Rectal smooth muscle tissue (tissue), 1 donor: Measurements from ENCODE around the gene NLRC3.
"Not testable (repeated sequence)": the region's sequence is repeated elsewhere in the genome, so short reads cannot be mapped to it uniquely, and the experiment has no call there.

Experiments used
- H3K27ac ChIP-seq: one replicate; pipeline ENCODE4 v1.7.0; 2013; ENCODE audit warnings: low read depth, low read length, inconsistent platforms
- H3K27me3 ChIP-seq: one replicate; pipeline ENCODE4 v1.7.0; 2013; ENCODE audit warnings: low read length; ENCODE audit not compliant: control insufficient read depth, insufficient read depth
- H3K36me3 ChIP-seq: one replicate; pipeline ENCODE4 v1.7.0; 2013; ENCODE audit warnings: low read length; ENCODE audit not compliant: control insufficient read depth, insufficient read depth
- H3K4me1 ChIP-seq: one replicate; pipeline ENCODE4 v1.7.0; 2013; ENCODE audit warnings: low read length; ENCODE audit not compliant: control insufficient read depth, insufficient read depth
- H3K4me3 ChIP-seq: one replicate; pipeline ENCODE4 v1.7.0; 2013; ENCODE audit warnings: low read length
- H3K9ac ChIP-seq: one replicate; pipeline ENCODE4 v1.7.0; 2013; ENCODE audit warnings: low read length

The NLRC3 gene, protein sequence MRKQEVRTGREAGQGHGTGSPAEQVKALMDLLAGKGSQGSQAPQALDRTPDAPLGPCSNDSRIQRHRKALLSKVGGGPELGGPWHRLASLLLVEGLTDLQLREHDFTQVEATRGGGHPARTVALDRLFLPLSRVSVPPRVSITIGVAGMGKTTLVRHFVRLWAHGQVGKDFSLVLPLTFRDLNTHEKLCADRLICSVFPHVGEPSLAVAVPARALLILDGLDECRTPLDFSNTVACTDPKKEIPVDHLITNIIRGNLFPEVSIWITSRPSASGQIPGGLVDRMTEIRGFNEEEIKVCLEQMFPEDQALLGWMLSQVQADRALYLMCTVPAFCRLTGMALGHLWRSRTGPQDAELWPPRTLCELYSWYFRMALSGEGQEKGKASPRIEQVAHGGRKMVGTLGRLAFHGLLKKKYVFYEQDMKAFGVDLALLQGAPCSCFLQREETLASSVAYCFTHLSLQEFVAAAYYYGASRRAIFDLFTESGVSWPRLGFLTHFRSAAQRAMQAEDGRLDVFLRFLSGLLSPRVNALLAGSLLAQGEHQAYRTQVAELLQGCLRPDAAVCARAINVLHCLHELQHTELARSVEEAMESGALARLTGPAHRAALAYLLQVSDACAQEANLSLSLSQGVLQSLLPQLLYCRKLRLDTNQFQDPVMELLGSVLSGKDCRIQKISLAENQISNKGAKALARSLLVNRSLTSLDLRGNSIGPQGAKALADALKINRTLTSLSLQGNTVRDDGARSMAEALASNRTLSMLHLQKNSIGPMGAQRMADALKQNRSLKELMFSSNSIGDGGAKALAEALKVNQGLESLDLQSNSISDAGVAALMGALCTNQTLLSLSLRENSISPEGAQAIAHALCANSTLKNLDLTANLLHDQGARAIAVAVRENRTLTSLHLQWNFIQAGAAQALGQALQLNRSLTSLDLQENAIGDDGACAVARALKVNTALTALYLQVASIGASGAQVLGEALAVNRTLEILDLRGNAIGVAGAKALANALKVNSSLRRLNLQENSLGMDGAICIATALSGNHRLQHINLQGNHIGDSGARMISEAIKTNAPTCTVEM

DNA sequence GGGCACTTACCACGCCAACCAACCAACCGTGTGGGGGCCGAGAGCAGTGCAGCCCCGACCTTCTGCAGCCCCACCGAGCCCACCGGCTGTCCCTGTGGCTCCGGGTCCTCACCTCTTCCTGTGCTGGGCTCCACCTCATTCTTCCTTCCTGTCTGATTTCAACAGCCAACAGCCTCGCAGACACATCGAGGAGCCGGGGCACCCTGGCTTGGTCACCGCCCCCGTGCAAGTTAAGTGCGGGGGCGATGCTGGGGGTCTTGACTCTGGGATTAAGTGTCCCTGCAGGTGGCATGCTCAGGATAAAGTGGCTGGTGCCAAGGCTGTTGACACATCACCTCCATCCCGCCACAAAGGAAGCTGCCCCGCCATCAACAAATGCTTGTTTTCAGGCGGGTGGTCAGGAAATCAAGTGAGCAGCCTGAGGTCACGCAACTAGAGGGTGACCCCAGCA is at the start of gene NLRC3:
NLRC3 (minus strand) TSS at position 102 of the 451 bp plus-strand sequence. CDS start 12,367 bp downstream, outside the sequence.
- Histone ChIP-seq H3K36me3 (no peaks in the 10 kb centered on the region), H3K27me3 (peaks cover 12% of the 10 kb centered on the region), H3K4me1 (no peaks in the 10 kb centered on the region), H3K27ac (no peak within 1 kb of the TSS), H3K4me3 (peak within 1 kb of the TSS; percentile 27), H3K9ac (peak within 1 kb of the TSS; percentile 40)

DNA sequence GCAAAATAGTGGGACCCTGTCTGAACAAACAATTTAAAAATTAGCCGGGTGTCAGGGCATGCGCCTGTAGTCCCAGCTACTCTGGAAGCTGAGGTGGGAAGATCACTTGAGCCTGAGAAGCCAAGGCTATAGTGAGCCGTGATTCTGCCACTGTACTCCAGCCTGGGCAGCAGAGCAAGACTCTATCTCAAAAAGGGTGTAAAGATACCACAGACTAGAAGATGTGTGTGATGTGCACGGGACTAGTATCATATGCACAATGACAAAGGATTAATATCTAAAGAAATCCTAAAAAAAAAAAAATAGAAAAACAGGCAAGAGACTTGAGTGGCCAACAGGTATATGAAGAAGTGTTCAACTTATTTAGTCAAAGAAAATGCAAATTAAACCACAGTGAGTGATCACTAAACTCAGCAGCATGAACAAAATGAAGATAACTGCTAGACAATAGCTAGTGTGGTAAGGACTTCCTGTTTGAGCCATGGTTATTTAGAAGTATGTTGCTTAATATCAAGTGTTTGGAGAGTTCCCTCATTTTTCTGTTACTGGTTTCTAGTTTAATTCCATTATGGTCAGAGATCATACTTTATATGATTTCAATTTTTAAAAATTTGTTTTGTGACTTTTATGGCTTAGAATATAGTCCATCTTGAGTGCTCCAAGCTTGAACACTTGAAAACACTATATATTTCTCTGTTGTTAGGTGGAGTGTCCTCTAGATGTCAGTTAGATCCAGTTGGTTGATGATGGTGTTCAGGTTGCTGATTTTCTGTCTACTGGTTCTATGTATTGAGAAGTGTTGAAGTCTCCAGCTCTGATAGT is 48.9 kb upstream of the NLRC3 start:
- Histone ChIP-seq H3K4me1 (no peaks in the 10 kb centered on the region), H3K9ac (no peak overlapping the region), H3K4me3 (no peak overlapping the region), H3K36me3 (no peaks in the 10 kb centered on the region), H3K27me3 (no peaks in the 10 kb centered on the region), H3K27ac (no peak overlapping the region)

DNA sequence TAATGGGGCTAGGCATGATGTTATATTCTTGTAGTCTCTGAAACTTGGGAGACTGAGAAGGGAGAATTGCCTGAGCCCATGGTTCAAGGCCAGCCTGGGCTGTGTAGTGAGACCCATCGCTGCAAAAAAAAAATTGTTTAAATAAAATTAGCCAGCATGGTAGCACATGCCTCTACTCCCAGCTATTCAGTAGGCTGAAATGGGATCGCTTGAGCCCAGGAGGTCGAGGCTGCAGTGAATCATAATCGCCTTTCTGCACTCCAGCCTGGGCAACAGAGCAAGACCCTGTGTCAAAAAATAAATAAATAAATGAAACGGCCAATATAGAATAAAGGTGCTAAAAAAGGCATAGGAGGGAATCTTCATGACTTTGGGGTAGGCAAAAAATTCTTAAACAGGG is 48.1 kb upstream of the NLRC3 start:
- no peak overlapping the region for H3K9ac ChIP-seq
- H3K4me1 ChIP-seq, result no peaks in the 10 kb centered on the region
- no peaks in the 10 kb centered on the region for H3K27me3 ChIP-seq
- H3K36me3 ChIP-seq, result no peaks in the 10 kb centered on the region
- no peak overlapping the region for H3K4me3 ChIP-seq
- H3K27ac ChIP-seq, result no peak overlapping the region

DNA sequence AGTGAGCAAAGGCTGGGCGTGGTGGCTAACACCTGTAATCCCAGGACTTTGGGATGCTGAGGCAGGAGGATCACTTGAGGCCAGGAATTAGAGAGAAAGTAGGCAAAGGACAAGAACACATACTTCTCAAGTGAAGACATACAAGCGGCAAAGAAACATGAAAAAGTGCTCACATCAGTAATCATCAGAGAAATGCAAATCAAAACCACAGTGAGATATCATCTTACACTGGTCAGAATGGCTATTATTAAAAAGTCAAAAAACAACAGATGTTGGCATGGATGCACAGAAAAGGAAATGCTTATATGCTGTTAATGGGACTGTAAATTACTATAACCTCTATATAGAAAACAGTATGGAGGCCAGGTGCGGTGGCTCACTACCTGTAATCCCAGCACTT is 46.4 kb upstream of the NLRC3 start:
- no peaks in the 10 kb centered on the region for H3K36me3 ChIP-seq
- H3K27me3 ChIP-seq, result no peaks in the 10 kb centered on the region
- H3K4me1 ChIP-seq, result no peaks in the 10 kb centered on the region

DNA sequence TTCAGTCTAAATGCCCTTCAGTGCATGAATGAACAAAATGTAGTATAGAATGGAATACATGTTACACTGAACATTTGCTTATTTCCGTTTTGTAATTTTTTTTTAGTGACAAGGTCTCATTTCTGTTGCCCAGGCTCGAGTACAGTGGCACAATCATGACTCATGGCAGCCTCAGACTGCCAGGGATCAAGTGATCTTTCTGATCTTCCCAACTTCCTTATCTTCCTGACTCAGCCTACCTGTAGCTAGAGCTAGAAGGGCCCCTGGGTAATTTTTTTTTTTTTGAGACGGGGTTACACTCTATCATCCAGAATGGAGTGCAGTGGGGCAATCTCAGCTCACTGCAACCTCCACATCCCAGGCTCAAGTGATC is 41.6 kb upstream of the NLRC3 start:
- Histone ChIP-seq H3K27me3 (no peaks in the 10 kb centered on the region), H3K36me3 (no peaks in the 10 kb centered on the region), H3K4me3 (no peak overlapping the region), H3K4me1 (no peaks in the 10 kb centered on the region), H3K27ac (no peak overlapping the region), H3K9ac (no peak overlapping the region)

More for the DNA sequence above, 46.4 kb upstream of the NLRC3 start:
- H3K4me3 ChIP-seq, result no peak overlapping the region
- H3K9ac ChIP-seq, result no peak overlapping the region
- no peak overlapping the region for H3K27ac ChIP-seq

DNA sequence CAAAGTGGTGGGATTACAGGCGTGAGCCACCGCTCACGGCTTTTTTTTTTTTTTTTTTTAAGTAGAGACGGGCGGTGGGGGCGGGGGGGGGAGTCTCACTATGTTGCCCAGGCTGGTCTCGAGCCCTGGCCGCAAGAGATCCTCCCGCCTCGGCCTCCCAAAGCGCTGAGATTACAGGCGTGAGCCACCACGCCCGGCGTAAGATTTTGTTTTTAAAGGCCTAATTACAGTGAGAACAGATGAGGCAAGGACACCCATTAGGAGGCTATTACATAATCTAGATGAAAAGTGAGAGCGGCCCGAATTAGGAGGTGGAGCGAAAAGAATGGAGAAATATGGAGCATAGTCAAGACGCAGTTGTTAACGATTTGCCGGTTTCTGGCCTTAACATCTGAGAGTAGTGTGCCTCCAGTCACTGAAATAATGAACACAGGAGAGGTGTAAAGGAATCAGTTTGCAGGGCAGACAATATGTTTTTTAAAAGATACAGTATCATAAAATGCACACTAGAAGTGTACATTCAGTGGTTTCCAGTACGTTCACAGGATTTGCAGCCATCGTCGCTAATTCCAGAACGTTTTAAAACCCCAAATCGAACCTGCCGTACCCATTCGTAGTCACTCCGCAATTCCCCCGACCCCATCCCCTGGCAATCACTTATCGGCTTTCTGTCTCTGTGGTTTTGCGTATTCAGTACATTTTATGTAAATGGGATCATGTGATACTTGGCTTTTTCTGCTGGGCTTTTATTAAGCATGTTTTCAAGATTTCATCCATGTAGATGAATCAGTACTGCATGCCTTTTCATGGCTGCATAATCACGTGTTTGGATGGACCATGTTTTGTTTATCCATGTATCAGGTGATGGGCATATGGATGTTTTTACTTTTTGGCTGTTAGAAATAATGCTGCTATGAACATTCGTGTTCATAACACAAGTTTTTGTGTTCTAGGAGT is 35.6 kb upstream of the NLRC3 start:
- Histone ChIP-seq H3K27ac (no peak overlapping the region), H3K4me1 (no peaks in the 10 kb centered on the region), H3K36me3 (no peaks in the 10 kb centered on the region), H3K9ac (no peak overlapping the region), H3K27me3 (no peaks in the 10 kb centered on the region), H3K4me3 (peak overlapping the region; percentile 99)

DNA sequence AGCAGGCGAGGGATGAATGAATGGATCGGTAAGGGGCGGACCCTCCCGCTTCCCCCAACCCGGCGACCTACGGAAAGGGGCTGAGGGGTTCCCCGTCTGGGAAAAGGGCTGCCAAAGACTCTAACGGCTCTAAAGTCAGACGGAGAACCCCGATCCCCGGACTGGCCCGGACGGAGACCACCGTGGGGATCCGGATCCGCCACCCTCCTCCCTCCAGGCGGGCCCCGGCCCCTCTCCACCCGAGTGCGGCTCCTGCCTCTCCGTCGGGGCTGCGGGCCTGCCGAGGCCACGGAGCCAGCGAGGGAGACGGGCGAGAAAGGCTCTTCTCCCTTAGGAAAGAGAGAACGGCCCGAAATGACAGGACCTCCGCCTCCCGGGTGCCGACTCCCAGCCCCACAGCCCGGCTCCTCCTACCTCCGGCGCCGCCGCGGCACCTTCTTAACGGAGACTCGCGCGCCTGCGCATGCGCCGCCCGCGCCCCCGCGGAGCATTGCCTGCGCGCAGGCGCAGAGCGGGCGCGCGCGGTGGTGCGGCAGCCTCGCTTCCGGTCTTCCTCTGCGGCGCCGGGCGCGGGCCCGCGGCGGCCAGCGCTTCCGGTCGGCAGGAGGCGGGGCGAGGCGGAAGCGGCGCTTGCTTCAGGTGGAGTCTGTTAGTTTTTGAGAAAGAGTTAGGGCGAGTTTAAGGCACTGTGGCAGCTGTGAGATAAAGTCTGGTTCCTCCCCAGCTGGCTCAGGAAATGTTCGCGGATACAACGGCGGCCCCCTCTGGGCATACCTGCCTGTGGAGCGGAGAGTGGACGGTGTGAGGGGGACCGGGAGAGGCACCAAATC is 34.2 kb upstream of the NLRC3 start, which contains the start of gene SLX4:
SLX4 (minus strand) TSS at position 461 of the 830 bp plus-strand sequence. CDS start 2,642 bp downstream, outside the sequence.
- Histone ChIP-seq H3K36me3 (no peaks in the 10 kb centered on the region), H3K9ac (peak within 1 kb of the TSS; percentile 95), H3K4me3 (peak within 1 kb of the TSS; percentile 99), H3K27me3 (no peaks in the 10 kb centered on the region), H3K27ac (peak within 1 kb of the TSS; percentile 72), H3K4me1 (no peaks in the 10 kb centered on the region)

DNA sequence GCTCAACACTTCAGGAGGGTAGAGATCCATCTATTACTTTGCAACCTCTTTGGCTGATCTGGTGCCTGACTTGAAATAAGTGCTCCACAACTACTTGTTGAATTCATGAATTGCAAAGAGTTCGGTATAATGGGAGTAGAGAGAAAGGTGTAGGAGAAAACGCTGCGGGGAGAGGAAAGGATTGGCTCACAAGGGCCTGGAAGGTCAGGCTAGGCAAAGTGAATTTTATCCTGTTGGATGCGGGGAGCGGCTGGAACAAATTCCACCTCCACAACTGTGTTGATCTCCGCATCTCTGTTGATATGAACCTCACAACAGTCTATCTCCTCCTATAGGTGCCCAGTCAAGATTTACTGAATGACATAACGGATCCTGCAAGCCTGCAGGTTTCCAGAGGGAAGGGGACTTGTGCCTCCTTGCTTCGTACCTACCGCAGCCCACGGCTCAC is 33.5 kb upstream of the NLRC3 start:
- H3K9ac ChIP-seq, result peak overlapping the region; percentile 63
- H3K36me3 ChIP-seq, result no peaks in the 10 kb centered on the region
- no peaks in the 10 kb centered on the region for H3K4me1 ChIP-seq
- H3K4me3 ChIP-seq, result peak overlapping the region; percentile 93
- no peaks in the 10 kb centered on the region for H3K27me3 ChIP-seq
- no peak overlapping the region for H3K27ac ChIP-seq

DNA sequence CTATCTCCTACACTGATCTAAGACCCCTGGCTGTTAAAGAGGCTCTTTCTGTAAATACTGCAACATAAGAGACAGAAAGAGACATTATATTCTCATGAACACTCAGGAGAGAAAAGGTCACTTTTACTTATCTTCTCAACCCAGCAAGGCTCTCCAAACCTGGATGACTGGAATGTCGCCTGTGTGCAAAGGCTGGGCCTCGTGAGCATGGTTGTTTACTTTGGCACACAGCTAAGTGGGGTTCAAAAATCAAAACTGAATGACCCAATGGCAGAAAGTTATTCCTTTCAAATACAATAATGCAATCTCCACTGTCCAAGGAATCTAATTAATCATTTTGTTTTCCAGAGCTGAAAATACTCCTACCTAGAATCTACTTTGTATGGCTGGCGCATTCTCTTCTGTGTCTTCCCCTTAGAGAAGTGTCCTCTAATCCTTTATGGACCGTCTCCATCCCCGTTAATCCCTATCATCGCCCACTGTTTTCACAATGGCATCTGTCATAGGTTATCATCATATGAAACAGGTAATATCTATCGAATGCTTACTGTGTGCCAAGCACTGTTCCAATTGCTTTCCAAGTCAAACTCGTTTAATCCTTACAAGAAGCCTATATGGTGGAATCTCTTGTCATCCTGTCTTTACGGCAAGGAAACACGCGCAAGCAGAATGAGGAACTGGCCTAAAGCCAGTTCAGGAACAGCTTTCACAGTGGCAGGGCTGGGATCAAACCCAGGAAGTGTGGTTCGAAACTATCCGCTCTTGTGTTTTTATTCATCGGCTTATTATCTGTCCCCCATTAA is 32.9 kb upstream of the NLRC3 start:
- no peaks in the 10 kb centered on the region for H3K4me1 ChIP-seq
- peak overlapping the region; percentile 93 for H3K4me3 ChIP-seq
- H3K9ac ChIP-seq, result no peak overlapping the region
- no peak overlapping the region for H3K27ac ChIP-seq
- H3K36me3 ChIP-seq, result no peaks in the 10 kb centered on the region
- no peaks in the 10 kb centered on the region for H3K27me3 ChIP-seq

DNA sequence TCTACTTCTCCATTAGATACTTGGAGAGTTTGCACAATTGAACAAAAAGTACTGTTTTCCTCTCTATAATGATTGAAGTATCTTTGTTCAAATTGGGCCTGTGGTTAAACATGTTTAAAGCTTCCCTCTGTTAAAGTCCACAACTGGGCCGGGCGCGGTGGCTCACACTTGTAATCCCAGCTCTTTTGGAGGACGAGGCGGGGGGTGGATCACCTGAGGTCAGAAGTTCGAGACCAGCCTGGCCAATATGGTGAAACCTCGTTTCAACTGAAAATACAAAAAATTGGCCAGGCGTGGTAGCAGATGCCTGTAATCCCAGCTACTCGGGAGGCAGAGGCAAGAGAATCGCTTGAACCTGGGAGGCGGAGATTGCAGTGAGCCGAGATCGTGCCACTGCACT is 31.8 kb upstream of the NLRC3 start:
- H3K27me3 ChIP-seq, H3K4me3 ChIP-seq, H3K36me3 ChIP-seq, H3K27ac ChIP-seq, H3K9ac ChIP-seq, H3K4me1 ChIP-seq: not testable (repeated sequence)
